Dermis microvascular lymphatic vessel endothelial cell (primary cell): ENCODE results near the gene SZT2. TPM values are rescaled to one million over a fixed set of nuclear protein-coding genes. Genes with fewer than 3 reads are reported as not detected.
"Not testable (repeated sequence)": the region's sequence is repeated elsewhere in the genome, so short reads cannot be mapped to it uniquely, and the experiment has no call there.

ENCODE experiments used
- DNase-seq, 2 donors: peaks; one replicate each; pipeline versions ENCODE4 v3.0.0 to v3.0.0-alpha.2; 2010; ENCODE audit warnings: low read depth in 2 of 2
- total RNA-seq: library from RNA; depleted of rRNA; stranded (reverse); fragments of >200 nt; gene quantifications from 2 replicates; pipeline ENCODE4 v1.2.1, GENCODE V29; 2014

SZT2 gene
- total RNA-seq, 1 donor from 2014 or later: 8.6 TPM

DNA sequence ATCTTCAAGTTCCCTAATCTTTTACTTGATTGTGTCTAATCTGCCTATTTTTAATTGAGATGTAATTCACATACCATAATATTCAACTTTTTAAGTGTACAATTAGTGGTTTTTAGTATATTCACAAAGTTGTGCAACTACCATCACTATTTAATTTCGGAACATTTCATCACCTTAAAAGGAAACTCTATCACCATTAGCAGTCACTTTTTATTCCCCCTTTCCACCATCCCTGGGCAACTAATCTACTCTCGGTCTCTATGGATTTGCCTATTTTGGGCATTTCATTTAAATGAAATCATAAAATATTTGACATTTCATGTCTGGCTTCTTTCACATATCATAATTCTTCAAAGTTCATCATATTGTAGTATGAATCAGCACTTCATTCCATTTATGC lies 94.7 kb downstream of the SZT2 start:
- no peak for DNase-seq

DNA sequence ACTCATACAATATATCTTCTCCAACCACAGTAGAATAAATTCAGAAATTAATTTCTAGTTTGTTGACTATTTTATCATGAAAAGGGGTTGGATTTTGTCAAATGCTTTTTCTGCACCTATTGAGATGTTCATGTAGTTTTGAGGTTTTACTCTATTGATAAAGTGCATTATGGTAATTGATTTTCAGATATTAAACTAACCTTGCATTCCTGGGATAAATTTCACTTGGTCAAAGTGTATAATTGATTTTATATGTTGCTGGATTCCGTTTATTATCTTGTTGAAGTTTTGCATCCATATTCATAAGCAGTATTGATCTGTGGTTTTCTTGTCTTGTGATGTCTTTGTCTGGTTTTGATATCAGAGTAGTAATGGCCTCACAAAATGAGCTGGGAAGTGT lies 98.5 kb downstream of the SZT2 start:
- no peak for DNase-seq

DNA sequence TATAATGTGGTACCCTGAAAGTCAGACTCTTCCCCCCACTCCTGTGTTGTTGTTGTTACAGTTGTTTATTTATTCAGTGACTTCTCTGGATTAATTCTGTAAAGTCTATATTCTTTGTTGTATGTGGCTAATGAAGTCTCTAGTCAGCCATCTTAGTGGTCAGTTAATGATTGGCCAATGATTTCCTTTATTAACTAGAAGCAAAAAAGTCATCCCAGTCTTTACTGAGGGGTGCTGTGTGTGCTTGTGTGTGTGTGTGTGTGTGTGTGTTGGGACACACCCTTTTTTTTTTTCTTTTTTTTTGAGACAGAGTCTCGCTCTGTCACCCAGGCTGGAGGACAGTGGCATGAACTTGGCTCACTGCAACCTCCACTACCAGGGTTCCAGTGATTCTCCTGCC lies 101.4 kb downstream of the SZT2 start:
- DNase-seq: no peak

DNA sequence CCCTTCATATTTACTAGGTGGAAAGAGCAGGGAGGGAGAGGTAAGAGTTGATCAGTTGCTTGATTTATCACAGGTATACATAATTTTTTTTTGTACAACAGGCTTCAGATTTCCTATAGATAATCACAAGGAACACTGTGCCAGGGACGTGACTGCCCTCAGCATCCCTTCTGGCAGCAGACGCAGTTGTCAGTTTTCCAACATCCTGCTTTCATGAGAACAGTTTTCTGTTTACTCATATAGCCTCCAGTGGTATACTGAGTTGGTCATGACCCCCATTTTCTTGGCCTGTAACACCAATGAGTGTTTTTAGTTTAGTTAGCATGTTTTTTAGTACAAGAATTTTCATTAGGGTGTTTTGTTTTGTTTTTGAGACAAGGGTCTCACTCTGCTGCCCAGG lies 103.1 kb downstream of the SZT2 start:
- peak; percentile 25 to 74 for DNase-seq

DNA sequence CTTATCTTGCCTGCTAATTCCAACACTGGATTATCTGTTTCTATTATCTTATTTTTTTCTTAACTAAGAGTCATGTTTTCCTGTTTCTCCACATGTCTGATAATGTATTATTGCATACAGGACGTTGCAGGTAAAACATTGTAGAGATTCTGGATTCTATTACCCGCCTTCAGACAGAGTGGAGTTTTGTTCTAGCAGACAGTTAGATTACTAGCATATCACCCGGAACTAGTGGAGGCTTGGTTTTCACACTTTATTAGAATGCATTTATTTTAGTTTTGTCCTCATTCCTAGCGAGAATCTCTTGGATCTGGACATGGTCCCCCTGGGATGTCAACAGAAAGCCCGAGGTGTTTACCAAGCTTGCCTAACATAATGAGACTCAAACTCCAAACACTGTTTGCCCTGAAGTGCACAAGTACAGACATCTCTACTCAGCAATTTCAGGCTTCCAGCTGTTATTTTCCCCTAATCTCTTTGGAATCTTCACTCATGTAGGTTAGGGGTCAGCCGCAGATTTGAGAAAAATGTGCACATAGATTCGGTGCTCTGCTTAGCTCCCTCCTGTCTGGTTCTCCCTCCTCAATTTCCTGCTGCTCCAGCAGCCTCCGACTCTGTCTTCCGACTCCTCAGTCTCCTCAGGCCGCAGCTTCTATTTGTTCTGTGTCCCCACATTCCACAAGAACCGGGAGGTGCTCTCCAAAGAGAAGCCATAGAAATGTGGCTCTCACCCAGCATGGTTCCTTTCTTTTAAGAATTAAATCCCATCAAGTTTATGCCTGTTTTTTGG lies 104.2 kb downstream of the SZT2 start:
- no peak for DNase-seq

DNA sequence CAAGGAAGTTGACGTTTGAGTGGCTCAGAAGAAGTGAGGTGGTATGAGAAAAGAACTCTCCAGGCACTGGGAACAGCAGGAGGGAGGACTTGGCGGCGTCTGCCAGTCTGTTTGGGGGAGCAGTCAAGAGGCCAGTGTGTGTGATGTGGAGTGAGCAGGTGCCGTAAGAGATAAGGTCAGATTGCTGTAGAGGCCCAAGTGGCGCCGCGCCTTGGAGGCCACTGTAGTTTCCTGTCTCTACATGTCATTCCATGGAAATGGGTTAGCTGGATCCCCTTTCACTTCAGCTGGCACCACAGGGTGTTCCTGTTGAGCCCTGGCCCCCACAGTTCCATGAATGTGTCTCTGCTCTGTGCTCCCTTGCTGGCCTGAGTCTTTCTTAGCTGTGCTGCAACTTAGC lies 105.5 kb downstream of the SZT2 start:
- DNase-seq: no peak

DNA sequence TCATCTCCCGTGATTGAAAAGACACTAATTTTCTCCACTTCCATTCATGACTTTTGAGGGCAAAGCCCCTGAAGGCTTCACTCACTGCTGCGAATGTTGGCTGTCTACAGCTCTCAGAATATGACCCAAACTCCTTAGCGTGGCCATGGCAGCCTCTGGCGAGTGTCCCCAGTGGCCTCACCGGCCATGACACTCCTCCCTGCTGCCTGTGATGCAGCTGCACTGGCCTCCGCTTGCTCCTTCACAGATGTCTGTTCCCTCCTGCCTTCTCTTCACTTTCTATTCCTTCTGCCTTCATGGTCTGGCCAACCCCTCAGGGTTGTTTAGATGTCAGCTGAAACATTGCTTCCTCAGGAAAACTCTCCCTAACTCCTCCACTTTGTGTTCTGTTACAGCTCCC lies 110.2 kb downstream of the SZT2 start:
- no peak for DNase-seq

DNA sequence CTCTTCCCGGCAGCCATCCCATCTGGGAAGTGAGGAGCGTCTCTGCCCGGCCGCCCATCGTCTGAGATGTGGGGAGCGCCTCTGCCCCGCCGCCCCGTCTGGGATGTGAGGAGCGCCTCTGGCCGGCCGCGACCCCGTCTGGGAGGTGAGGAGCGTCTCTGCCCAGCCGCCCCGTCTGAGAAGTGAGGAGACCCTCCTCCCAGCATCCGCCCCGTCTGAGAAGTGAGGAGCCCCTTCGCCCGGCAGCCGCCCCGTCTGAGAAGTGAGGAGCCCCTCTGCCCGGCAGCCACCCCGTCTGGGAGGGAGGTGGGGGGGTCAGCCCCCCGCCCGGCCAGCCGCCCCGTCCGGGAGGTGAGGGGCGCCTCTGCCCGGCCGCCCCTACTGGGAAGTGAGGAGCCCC lies 112.1 kb downstream of the SZT2 start:
- not testable (repeated sequence) for DNase-seq

DNA sequence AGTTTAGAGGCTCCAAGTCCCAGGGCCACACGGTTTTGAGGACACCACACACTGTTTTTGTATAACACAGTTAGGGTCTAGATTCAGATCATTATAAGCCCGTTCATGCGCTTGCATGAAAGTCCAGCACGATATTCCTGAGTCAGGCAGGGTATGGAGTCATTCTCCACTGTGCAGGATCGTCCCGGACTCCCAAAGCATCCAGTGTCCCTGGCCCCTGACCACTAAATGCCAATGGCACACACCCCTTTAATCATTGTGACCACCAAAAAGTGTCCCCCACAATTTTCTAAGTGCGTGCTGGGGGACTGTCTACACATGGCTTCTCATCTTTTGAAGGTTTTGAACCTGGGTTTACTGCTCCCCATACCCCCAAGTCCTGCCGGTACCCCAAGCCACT lies 113.8 kb downstream of the SZT2 start:
- DNase-seq: no peak

Other genes with a start within 250 kb of the SZT2 start
- 68.4 and 82.0 TPM in 2 replicates for gene EBNA1BP2, start 217.6 kb upstream of the SZT2 start, total RNA-seq
- gene CFAP57, start 217.6 kb upstream of the SZT2 start, total RNA-seq: 0.25 and 0.26 TPM in 2 replicates
- not detected in 2 replicates for gene TMEM125, start 119.9 kb upstream of the SZT2 start, total RNA-seq
- not detected in 2 replicates for gene C1orf210, start 104.3 kb upstream of the SZT2 start, total RNA-seq
- gene TIE1, start 88.9 kb upstream of the SZT2 start, total RNA-seq: 667 and 1,206 TPM in 2 replicates
- 0.13 TPM in 2 replicates for gene MPL, start 52.1 kb upstream of the SZT2 start, total RNA-seq
- 18.6 and 53.7 TPM in 2 replicates for gene CDC20, start 30.9 kb upstream of the SZT2 start, total RNA-seq
- gene ELOVL1, start 21.9 kb upstream of the SZT2 start, total RNA-seq: 51.1 and 64.4 TPM in 2 replicates
- gene MED8, start 99 bp upstream of the SZT2 start, total RNA-seq: 36.3 and 36.7 TPM in 2 replicates
- 73.6 and 104 TPM in 2 replicates for gene HYI, start 64.0 kb downstream of the SZT2 start, total RNA-seq
- gene PTPRF, start 141.0 kb downstream of the SZT2 start, total RNA-seq: 50.2 and 99.8 TPM in 2 replicates